KBM-7 (cell line): Measurements from ENCODE around the gene SCLY.
"Not testable (repeated sequence)": the region's sequence is repeated elsewhere in the genome, so short reads cannot be mapped to it uniquely, and the experiment has no call there.

ENCODE experiments used
- DNase-seq: peaks from one replicate; pipeline ENCODE4 v3.0.0-alpha.2; 2015
- in situ Hi-C: fragments of 300-500 bp; cut with MboI; formaldehyde crosslinking; loops from 2 replicates; pipeline ENCODE4 v1.14.3; 2020; ENCODE audit warnings: low sequenced_read_pairs, low pct_unique_long_range_greater_than_20kb, mixed read lengths

The SCLY gene

DNA sequence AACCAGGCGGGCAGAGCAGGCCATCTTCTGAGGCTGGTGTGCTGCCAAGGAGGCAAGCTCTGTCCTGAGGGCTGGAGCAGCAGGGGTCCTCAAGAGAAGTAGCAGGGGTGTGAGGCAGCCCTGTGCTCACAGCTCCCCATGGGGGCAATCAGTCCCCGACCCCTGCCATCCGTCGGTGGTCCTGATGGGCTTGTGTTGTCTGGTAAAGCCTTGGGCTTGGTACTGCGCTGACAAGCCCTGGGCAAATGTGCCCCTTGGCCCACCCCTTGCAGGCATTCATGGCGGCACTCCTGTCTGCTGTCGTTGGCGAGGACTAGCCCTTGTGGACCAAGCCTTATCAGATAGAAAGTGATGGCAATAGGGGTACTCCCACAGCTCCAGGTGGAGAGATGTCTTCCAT lies 22.6 kb upstream of the SCLY start:
- in situ Hi-C loops, result no loop called here

DNA sequence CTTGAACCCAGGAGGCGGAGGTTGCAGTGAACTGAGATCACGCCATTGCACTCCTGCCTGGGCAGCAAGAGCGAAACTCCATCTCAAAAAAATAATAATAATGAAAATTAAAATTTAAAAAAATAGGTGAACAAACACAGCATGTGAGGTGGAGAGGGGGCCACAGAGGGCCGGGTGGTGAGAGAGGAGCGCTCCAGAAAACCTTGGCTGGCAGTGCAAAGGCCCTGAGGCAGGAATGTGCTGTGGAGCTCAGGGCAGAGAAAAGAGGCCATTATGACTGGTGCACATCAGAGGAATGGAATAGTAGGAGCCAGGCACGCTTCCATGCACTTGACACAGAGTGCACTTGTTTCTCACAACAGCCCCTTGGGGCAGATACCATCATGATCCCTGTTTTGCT lies 21.6 kb upstream of the SCLY start:
- in situ Hi-C loops, result no loop called here
- no peak for DNase-seq

More for the DNA sequence above, 22.6 kb upstream of the SCLY start:
- DNase-seq, result no peak

DNA sequence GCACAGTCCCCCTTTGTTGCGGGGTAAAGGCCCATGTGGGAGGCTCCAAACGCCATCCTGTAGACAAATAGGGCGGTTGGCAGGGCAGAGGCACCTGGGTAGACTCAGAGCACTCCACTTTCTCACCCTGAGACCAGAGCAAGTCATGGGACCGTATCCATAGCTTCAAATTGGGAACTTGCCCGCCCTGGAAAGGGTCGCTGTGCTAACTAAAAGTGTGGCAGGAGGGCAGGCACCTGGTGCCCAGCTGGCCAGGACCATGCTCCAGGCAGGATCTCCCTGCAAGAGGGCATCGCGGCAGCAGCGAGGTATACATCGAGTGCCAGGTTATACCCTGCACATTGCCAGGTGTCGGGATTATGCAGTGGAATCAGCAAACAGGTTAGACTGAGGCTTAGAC lies 20.8 kb upstream of the SCLY start:
- no peak for DNase-seq
- in situ Hi-C loops, result no loop called here

GRCh38 chr2:238040918-238041317 lies 19.9 kb upstream of the SCLY start:
- in situ Hi-C loops, result no loop called here
- DNase-seq, result no peak

- DNase-seq, result no peak
- in situ Hi-C loops, result no loop called here
These were observed 18.7 kb upstream of the SCLY start for GRCh38 chr2:238042090-238042489.

GRCh38 chr2:238042849-238043584 lies 17.8 kb upstream of the SCLY start:
- in situ Hi-C loops, result no loop called here

DNA sequence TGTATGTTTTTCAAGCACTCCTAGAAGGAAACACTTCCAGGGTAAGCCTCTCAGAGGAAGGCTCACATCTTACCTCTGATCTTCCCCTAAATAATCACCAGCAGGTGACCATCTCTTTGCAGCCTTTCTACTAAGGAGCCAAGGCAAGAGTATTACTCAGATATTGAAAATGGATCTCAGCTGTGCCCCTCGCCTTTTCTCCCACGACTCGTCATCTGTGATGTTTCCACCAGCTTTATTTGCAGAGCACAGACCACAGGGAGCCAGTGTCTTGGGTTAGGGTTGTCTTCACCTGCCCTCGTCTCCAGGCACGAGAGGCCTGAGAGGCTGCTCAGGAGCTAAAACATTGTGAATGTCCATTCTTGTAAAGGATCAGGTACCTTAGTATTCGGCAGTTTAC lies 16.9 kb upstream of the SCLY start:
- in situ Hi-C loops, result no loop called here

More at GRCh38 chr2:238042849-238043584, 17.8 kb upstream of the SCLY start:
- no peak for DNase-seq

GRCh38 chr2:238045575-238045974 lies 15.2 kb upstream of the SCLY start:
- in situ Hi-C loops, result no loop called here
- DNase-seq, result no peak

More for the DNA sequence above, 16.9 kb upstream of the SCLY start:
- DNase-seq, result no peak

DNA sequence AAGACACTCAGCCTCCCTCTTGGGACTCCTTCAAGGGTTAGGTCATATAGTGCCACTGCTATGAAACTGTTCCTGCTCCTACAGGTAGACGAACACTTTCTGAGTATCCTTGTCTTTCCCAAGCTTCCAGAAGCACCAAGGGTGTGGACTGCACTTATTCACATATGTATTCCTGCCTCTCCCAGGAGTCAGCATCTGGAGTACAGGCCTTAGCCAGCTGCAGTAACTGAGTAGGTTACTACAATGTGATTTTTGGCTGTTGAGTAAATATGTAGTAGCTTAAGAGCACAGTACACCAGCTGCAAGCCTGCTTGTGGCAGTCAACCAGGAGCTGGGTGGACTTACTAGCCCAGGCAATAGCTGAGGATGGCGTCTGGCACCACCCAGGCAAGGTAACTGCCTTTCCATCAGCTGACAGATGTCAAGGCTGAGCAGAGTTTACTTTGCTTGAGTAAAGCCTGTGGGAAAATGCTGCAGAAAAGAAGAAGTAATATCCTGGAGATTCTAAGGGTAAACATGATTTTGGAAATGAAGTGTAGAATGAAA lies 14.0 kb upstream of the SCLY start:
- in situ Hi-C loops, result no loop called here
- DNase-seq, result no peak

- DNase-seq, result no peak
- in situ Hi-C loops, result no loop called here
These were observed 7.5 kb upstream of the SCLY start for GRCh38 chr2:238053191-238053776.

DNA sequence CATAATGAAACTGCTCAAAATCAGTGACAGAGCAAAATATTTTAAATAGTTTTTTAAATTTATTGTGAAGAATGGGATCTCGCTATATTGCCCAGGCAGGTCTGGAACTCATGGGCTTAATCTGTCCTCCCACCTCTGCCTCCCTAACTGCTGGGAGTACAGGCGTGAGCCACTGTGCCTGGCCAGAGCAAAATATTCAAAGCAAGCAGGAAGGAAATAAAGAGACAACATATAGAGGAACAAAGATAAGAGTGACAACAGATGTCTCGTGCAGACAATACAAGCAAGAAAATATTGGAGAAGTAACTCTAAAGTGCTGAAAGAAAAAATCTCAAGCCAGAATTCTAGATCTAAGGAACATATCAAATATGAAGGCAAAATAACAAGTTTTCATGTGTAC lies 5.0 kb upstream of the SCLY start:
- peak; percentile 41 for DNase-seq
- in situ Hi-C loops, result no loop called here

DNA sequence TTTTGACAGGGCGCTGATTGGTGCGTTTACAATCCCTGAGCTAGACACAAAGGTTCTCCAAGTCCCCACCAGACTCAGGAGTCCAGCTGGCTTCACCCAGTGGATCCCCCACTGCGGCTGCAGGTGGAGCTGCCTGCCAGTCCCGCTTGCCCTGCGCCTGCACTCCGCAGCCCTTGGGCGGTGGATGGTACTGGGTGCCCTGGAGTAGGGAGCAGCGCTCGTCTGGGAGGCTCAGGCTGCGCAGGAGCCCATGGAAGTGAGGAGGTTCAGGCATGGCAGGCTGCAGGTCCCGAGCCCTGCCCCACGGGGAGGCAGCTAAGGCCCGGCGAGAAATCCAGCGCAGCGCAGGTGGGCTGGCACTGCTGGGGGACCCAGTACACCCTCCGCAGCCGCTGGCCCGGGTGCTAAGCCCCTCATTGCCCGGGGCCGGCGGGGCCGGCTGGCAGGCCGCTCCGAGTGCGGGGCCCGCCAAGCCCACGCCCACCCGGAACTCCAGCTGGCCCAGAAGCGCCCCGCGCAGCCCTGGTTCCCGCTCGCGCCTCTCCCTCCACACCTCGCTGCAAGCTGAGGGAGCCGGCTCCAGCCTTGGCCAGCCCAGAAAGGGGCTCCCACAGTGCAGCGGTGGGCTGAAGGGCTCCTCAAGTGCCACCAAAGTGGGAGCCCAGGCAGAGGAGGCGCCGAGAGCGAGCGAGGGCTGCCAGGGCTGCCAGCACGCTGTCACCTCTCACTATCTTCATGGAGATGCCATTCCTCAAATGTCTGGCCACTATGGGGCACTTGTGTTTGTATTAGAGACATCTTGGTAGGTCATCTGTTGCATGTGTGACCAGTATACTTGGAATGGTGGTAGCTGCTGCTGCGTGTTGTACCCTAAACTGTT lies 2.9 kb upstream of the SCLY start:
- in situ Hi-C loops, DNase-seq: not testable (repeated sequence)

DNA sequence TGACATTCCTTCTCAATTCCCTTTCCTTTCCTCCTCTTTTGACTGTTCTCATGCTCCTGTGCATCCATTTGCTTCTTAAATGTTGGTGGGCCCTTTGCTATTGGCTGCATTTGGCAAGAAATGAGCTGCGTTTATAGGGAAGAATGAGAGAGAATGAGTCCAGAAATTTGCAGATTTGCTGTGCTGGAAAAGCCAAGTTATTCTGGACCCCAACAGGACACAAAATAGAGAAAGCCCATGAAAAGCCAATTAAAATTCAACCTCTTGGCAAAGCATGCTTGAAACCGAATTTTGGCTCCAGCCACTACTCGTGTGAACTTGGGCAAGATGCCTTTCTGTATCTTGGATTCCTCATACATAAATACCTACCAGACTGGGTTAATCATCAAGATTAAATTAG lies 1.3 kb upstream of the SCLY start:
- DNase-seq, result no peak
- in situ Hi-C loops, result no loop called here

- no peak for DNase-seq
- in situ Hi-C loops, result no loop called here
These were observed 682 bp upstream of the SCLY start for GRCh38 chr2:238060096-238060541.

- peak; percentile 51 for DNase-seq
- in situ Hi-C loops, result no loop called here
These were observed 758 bp downstream of the SCLY start for GRCh38 chr2:238061315-238062202.

DNA sequence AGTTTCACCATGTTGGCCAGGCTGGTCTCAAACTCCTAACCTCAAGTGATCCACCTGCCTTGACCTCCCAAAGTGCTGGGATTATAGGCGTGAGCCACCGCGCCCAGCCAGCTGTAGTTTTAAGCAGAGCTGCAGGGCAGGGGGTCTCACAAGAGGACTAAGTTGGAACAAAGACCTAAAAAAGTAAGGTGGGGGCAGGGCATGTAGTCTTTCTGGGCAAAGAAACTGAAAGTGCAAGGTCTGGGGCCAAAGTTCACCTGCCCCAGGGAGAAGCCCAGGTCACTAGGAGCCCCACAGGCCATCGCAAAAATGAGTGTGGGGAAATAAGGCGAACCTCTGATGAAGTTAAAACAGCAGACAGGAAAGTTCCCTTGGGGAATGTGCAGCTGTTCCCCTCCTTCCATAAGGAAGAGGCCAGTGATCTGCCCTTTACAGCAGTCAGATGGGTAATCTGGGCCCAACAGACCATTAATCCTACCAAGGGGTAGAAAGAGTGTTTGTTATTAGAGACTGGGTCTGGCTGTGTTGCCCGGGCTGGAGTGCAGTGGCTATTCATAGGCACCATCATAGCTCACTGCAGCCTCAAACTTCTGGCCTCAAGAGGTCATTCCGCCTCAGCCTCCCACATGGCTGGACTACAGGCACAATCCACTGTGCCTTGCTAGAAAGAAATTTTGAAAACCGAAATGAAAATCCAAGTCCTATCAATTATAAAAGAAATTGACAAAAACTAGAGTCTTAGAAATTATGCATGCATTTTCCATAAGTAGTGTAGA lies 2.8 kb downstream of the SCLY start:
- DNase-seq, result no peak
- in situ Hi-C loops, result no loop called here

DNA sequence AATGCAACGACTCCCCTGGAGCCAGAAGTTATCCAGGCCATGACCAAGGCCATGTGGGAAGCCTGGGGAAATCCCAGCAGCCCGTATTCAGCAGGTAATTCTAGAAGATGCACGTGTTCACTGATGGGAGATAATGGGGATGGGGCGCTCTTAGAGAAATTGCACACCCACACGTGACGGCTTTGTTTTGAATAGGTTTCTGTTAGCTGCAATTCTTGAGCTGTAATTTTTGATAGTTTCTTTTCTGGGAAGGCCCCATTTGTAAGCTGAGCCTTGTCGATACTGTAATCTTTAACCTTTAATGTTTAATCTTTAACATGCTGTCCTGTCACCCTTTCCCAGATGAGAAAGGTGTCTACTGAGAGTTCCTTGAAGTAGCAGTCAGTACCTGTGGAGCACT lies 3.6 kb downstream of the SCLY start:
- in situ Hi-C loops, result no loop called here

More for the DNA sequence above, 3.6 kb downstream of the SCLY start:
- no peak for DNase-seq
